HG03342 (cell line): ENCODE measurements around the gene HHIP.

Experiments used
- ATAC-seq: cut with Tn5 transposase; IDR thresholded peaks from one replicate; pipeline ENCODE4 v1.9.1; 2021; ENCODE audit warnings: mild to moderate bottlenecking, moderate library complexity; ENCODE audit not compliant: unreplicated experiment

Gene HHIP

GRCh38 chr4:144645631-144646522 is at the start of gene HHIP:
Gene HHIP (plus strand): TSS chr4:144646156. CDS start chr4:144646676, 520 bp downstream.
- no peak for ATAC-seq

- ATAC-seq = no peak
Observed at GRCh38 chr4:144597171-144597570, 48.8 kb upstream of the HHIP start.

GRCh38 chr4:144599621-144600020 is 46.3 kb upstream of the HHIP start:
- ATAC-seq = no peak

GRCh38 chr4:144611850-144612249 is 34.1 kb upstream of the HHIP start:
- peak; percentile 78 for ATAC-seq

- ATAC-seq = no peak
Observed at GRCh38 chr4:144614850-144615585, 30.9 kb upstream of the HHIP start.

- ATAC-seq = no peak
Observed at GRCh38 chr4:144621681-144622080, 24.3 kb upstream of the HHIP start.

- no peak for ATAC-seq
Observed at GRCh38 chr4:144627663-144628076, 18.3 kb upstream of the HHIP start.

- ATAC-seq = no peak
Observed at GRCh38 chr4:144633215-144633614, 12.7 kb upstream of the HHIP start.

GRCh38 chr4:144634978-144635747 is 10.8 kb upstream of the HHIP start:
- ATAC-seq = peak; percentile 99

- ATAC-seq = no peak
Observed at GRCh38 chr4:144644368-144645101, 1.4 kb upstream of the HHIP start.

GRCh38 chr4:144645102-144645630 is 790 bp upstream of the HHIP start:
- no peak for ATAC-seq

GRCh38 chr4:144646523-144647094 is 653 bp downstream of the HHIP start:
- ATAC-seq = no peak

- ATAC-seq = no peak
Observed at GRCh38 chr4:144647095-144647561, 1.2 kb downstream of the HHIP start.

GRCh38 chr4:144647590-144647989 is 1.6 kb downstream of the HHIP start:
- no peak for ATAC-seq

- ATAC-seq = no peak
Observed at GRCh38 chr4:144648042-144648441, 2.1 kb downstream of the HHIP start.

GRCh38 chr4:144649646-144650045 is 3.7 kb downstream of the HHIP start:
- no peak for ATAC-seq

GRCh38 chr4:144650311-144651005 is 4.5 kb downstream of the HHIP start:
- ATAC-seq = no peak

GRCh38 chr4:144653781-144654545 is 8.0 kb downstream of the HHIP start:
- no peak for ATAC-seq
